HepG2 (cell line): ENCODE results near the gene CIT. TPM values are rescaled to one million over a fixed set of nuclear protein-coding genes. Genes with fewer than 3 reads are reported as not detected.

Source experiments
- ATAC-seq: fragments of 200-7000 bp; cut with Tn5 transposase; 3 replicates; pipeline ENCODE4 v1.9.1; 2020; ENCODE audit warnings: mild to moderate bottlenecking, moderate library complexity
- BruUV-seq: library from RNA; stranded (reverse); fragments of 400-500 nt; replicated peaks from 2 replicates; lab custom pipeline; 2021; lab: Mats Ljungman, UMichigan
- CTCF ChIA-PET: fragments of 300-600 bp; formaldehyde crosslinking; extraction: SDS; loops from one replicate; lab custom pipeline; 2021; ENCODE audit warnings: low total read pairs, inconsistent platforms, low intra/inter-chr PET ratio; lab: Yijun Ruan, JAX
- POLR2A ChIA-PET: fragments of 350-600 bp; sonication (Branson Sonifier 250); formaldehyde crosslinking; loops from one replicate; lab custom pipeline; 2020; ENCODE audit warnings: antibody characterized with exemption, inconsistent platforms; lab: Yijun Ruan, JAX
- DNase-seq: peaks from one replicate; pipeline ENCODE4 v3.0.0-alpha.2; 2015; ENCODE audit warnings: low spot score
- FAIRE-seq: peaks from 3 replicates; lab custom pipeline; 2011; peaks lifted over from hg19 to GRCh38; lab: Jason Lieb, UNC
- H2AFZ ChIP-seq: one replicate; pipeline ENCODE4 v1.6.1; 2011; ENCODE audit warnings: low read length, inconsistent platforms
- H3K27ac ChIP-seq: fragments of 300-600 bp; 3 replicates; pipeline ENCODE4 v1.8.0; 2011; ENCODE audit warnings: mixed run types, mild to moderate bottlenecking, mixed read lengths, low read length, inconsistent platforms; ENCODE audit not compliant: insufficient read depth; ENCODE audit errors: extremely low read length
- H3K27me3 ChIP-seq, 2 experiments: fragments of 200-600 bp in 1 of 2; 2 replicates in 1 of 2; 3 replicates in 1 of 2; pipeline versions ENCODE4 v1.6.0 to v1.8.0; 2011; ENCODE audit warnings: low read length in 2 of 2, mild to moderate bottlenecking in 2 of 2, moderate library complexity in 2 of 2, inconsistent platforms in 1 of 2; ENCODE audit not compliant: insufficient read depth in 2 of 2, control insufficient read depth in 1 of 2
- H3K36me3 ChIP-seq, 2 experiments: fragments of 200-600 bp in 1 of 2; replicated peaks in 1 of 2; 2 replicates in 1 of 2; 3 replicates in 1 of 2; pipeline versions ENCODE4 v1.5.1 to v1.8.0; 2011; ENCODE audit warnings: low read length in 2 of 2, inconsistent platforms in 1 of 2; ENCODE audit not compliant: insufficient read depth in 2 of 2, control insufficient read depth in 1 of 2
- H3K4me1 ChIP-seq: 2 replicates; pipeline ENCODE4 v1.5.1; 2012; ENCODE audit warnings: low read length, inconsistent platforms; ENCODE audit not compliant: insufficient read depth
- H3K4me2 ChIP-seq: 2 replicates; pipeline ENCODE4 v1.6.0; 2011; ENCODE audit warnings: low read depth, low read length, inconsistent platforms
- H3K4me3 ChIP-seq, 3 experiments: fragments of 200-600 bp in 1 of 3; sonication (generic), shearing (Covaris generic) in 1 of 3; replicated peaks in 1 of 3; 2 replicates each; pipeline ENCODE4 v1.5.1; 2011 to 2016; ENCODE audit warnings: low read length in 3 of 3, inconsistent platforms in 2 of 3, low read depth in 2 of 3, mild to moderate bottlenecking in 2 of 3, control low read depth in 1 of 3, mixed read lengths in 1 of 3; ENCODE audit not compliant: insufficient read depth in 1 of 3
- H3K79me2 ChIP-seq: one replicate; pipeline ENCODE4 v1.6.1; 2011; ENCODE audit warnings: low read length, inconsistent platforms; ENCODE audit not compliant: insufficient read depth
- H3K9ac ChIP-seq: 2 replicates; pipeline ENCODE4 v1.6.0; 2011; ENCODE audit warnings: mild to moderate bottlenecking, low read depth, low read length, inconsistent platforms; ENCODE audit not compliant: insufficient read depth
- H3K9me3 ChIP-seq: 2 replicates; pipeline ENCODE4 v1.5.1; 2012; ENCODE audit warnings: mild to moderate bottlenecking, low read length
- H4K20me1 ChIP-seq: 2 replicates; pipeline ENCODE4 v1.6.0; 2011; ENCODE audit warnings: inconsistent platforms, mild to moderate bottlenecking, low read length, moderate library complexity; ENCODE audit not compliant: insufficient read depth
- HDAC6 ChIP-seq: fragments of 200-600 bp; sonication (generic); IDR thresholded peaks from 2 replicates; pipeline ENCODE4 v1.7.0; 2017; ENCODE audit warnings: mild to moderate bottlenecking, antibody characterized with exemption, low read length, low read depth
- KDM1A ChIP-seq: IDR thresholded peaks from 2 replicates; pipeline ENCODE4 v1.6.1; 2016; ENCODE audit warnings: missing compliant biosample characterization
- RBFOX2 ChIP-seq: fragments of 200-400 bp; formaldehyde crosslinking; IDR thresholded peaks from 2 replicates; pipeline ENCODE4 v1.6.1; 2017; ENCODE audit warnings: low read depth, mild to moderate bottlenecking, low read length
- SAFB2 ChIP-seq: sonication (generic); formaldehyde crosslinking; IDR thresholded peaks from 2 replicates; pipeline ENCODE4 v1.5.1; 2020; ENCODE audit warnings: missing genetic modification reagents, low read depth, mild to moderate bottlenecking, borderline replicate concordance
- SETDB1 ChIP-seq: sonication (generic); formaldehyde crosslinking; IDR thresholded peaks from 2 replicates; pipeline ENCODE4 v1.5.1; 2020; ENCODE audit warnings: missing genetic modification reagents, mild to moderate bottlenecking, borderline replicate concordance
- ZFP37 ChIP-seq: sonication (generic); formaldehyde crosslinking; IDR thresholded peaks from 2 replicates; pipeline ENCODE4 v1.4.0; 2020; ENCODE audit warnings: missing genetic modification reagents, borderline replicate concordance
- ZNF441 ChIP-seq: sonication (generic); formaldehyde crosslinking; IDR thresholded peaks from 2 replicates; pipeline ENCODE4 v1.7.0; 2021; ENCODE audit warnings: missing genetic modification reagents, borderline replicate concordance
- ZNF558 ChIP-seq: sonication (generic); formaldehyde crosslinking; IDR thresholded peaks from 2 replicates; pipeline ENCODE4 v1.9.0; 2022; ENCODE audit warnings: mild to moderate bottlenecking, missing genetic modification reagents, borderline replicate concordance
- WGBS: methylation state at CpG from one replicate; pipeline ENCODE4 v1.1.6; 2017; ENCODE audit warnings: low lambda C conversion rate; 5-methylcytosine and 5-hydroxymethylcytosine counted together
- in situ Hi-C: cut with HindIII; loops from 2 replicates; pipeline ENCODE4 v1.10.0; 2017; ENCODE audit warnings: low pct_unique_long_range_greater_than_20kb; ENCODE audit not compliant: extremely low pct_ligation_motif_present
- intact Hi-C: fragments of 100-400 bp; cut with micrococcal nuclease; formaldehyde crosslinking; loops from one replicate; pipeline ENCODE4 v1.10.0; 2022; ENCODE audit not compliant: unreplicated experiment
- polyA plus RNA-seq, 8 experiments: library from polyadenylated mRNA; depleted of rRNA in 3 of 8; stranded (reverse) in 7 of 8; unstranded in 1 of 8; fragments of >200 nt; fragmentation: Illumina TruSeq in 4 of 8; extraction: Trizol in 4 of 8; gene quantifications; 2 replicates each; pipeline versions ENCODE4 v1.2.1 to v1.2.3, GENCODE V29; 2011 to 2016; ENCODE audit warnings: low read depth in 4 of 8, missing spikeins in 1 of 8, mixed read lengths in 1 of 8; ENCODE audit not compliant: insufficient read depth in 1 of 8
- total RNA-seq, 5 experiments: library from RNA; depleted of rRNA; stranded (reverse); fragments of >200 nt; fragmentation: Illumina TruSeq; extraction: Trizol; gene quantifications; 2 replicates each; pipeline ENCODE4 v1.2.3, GENCODE V29; 2016; ENCODE audit warnings: low read depth in 1 of 5
- TF ChIP-seq, protein P1 (sequence below): sonication (generic); formaldehyde crosslinking; IDR thresholded peaks from 2 replicates; pipeline ENCODE4 v1.8.1; 2022; ENCODE audit warnings: mild to moderate bottlenecking, missing genetic modification reagents
- TF ChIP-seq, protein P2 (sequence below): sonication (generic); formaldehyde crosslinking; IDR thresholded peaks from 2 replicates; pipeline ENCODE4 v1.8.0; 2022; ENCODE audit warnings: missing genetic modification reagents, mild to moderate bottlenecking, inconsistent platforms, borderline replicate concordance
- TF ChIP-seq, protein P3 (sequence below): sonication (generic); formaldehyde crosslinking; IDR thresholded peaks from 2 replicates; pipeline ENCODE4 v1.4.0; 2020; ENCODE audit warnings: missing genetic modification reagents, low read depth, mild to moderate bottlenecking, borderline replicate concordance
- TF ChIP-seq, protein P4 (sequence below): sonication (generic); formaldehyde crosslinking; IDR thresholded peaks from 2 replicates; pipeline ENCODE4 v1.4.0; 2020; ENCODE audit warnings: missing genetic modification reagents
- TF ChIP-seq, protein P5 (sequence below): sonication (generic); formaldehyde crosslinking; IDR thresholded peaks from 2 replicates; pipeline ENCODE4 v1.5.1; 2020; ENCODE audit warnings: mild to moderate bottlenecking, missing genetic modification reagents

The CIT gene
- total and polyA plus RNA-seq, 2 of the 13 experiments (the other 11 are each of a cell fraction or from before 2014, with no cell fraction given) = 7.7 to 11.7 TPM

DNA sequence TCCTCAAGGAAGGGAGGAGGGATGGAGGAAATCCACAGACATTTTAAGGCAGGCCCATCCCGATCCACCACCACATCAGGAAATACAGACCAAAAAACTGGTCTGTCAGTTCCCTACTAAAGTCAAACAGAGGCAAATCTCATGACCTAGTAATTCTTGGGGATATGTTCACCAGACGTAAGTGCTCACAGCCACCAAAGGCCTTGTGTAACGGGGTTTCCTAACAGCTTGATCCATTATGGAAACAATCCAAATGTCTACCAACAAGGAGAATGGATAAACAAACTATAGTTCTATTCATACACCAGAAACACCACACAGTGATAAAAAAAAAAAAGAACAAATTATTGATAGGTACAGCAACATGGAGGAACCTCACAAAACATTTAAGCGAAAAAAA, 136.3 kb downstream of the CIT start:
- in situ Hi-C loops (no loop called here), intact Hi-C loops (no loop called here)
- FAIRE-seq (no peak), DNase-seq (no peak), ATAC-seq (no peak)
- CTCF ChIA-PET = no interaction called here
- Histone ChIP-seq H3K36me3 (peaks cover 1 to 26% of the 10 kb centered on the region in 2 experiments; a peak in 3 of 5 replicates), H3K79me2 (no peaks in the 10 kb centered on the region), H4K20me1 (no peaks in the 10 kb centered on the region), H2AFZ (no peak overlapping the region), H3K9me3 (peaks cover 14% of the 10 kb centered on the region), H3K9ac (no peak overlapping the region), H3K4me1 (no peaks in the 10 kb centered on the region), H3K27me3 (no peaks in the 10 kb centered on the region), H3K4me3 (no peak overlapping the region), H3K27ac (no peak overlapping the region), H3K4me2 (no peak overlapping the region)
- WGBS = 99% methylated on average over 4 of the region's 4 CpGs
- POLR2A ChIA-PET = no interaction called here
- no TSS peak for BruUV-seq
- no peak for TF ChIP-seq RBFOX2
- no peak for TF ChIP-seq ZNF441 (CRISPR knock-in tag)
- TF ChIP-seq KDM1A (CRISPR knock-in tag) = no peak
- TF ChIP-seq, protein P1, sequence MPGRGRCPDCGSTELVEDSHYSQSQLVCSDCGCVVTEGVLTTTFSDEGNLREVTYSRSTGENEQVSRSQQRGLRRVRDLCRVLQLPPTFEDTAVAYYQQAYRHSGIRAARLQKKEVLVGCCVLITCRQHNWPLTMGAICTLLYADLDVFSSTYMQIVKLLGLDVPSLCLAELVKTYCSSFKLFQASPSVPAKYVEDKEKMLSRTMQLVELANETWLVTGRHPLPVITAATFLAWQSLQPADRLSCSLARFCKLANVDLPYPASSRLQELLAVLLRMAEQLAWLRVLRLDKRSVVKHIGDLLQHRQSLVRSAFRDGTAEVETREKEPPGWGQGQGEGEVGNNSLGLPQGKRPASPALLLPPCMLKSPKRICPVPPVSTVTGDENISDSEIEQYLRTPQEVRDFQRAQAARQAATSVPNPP (CRISPR knock-in tag) = no peak
- no peak for TF ChIP-seq SETDB1
- TF ChIP-seq, protein P2, sequence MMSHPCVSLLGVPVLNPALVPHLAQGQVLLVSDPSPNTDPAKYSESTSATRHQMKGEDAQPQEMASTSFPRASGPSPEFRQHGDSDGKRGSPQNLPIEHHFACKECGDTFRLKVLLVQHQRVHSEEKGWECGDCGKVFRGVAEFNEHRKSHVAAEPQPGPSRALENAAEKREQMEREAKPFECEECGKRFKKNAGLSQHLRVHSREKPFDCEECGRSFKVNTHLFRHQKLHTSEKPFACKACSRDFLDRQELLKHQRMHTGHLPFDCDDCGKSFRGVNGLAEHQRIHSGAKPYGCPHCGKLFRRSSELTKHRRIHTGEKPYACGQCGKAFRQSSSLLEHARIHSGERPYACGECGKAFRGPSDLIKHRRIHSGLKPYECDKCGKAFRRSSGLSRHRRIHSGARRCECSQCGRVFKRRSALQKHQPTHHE (CRISPR knock-in tag) = no peak
- TF ChIP-seq, protein P3, sequence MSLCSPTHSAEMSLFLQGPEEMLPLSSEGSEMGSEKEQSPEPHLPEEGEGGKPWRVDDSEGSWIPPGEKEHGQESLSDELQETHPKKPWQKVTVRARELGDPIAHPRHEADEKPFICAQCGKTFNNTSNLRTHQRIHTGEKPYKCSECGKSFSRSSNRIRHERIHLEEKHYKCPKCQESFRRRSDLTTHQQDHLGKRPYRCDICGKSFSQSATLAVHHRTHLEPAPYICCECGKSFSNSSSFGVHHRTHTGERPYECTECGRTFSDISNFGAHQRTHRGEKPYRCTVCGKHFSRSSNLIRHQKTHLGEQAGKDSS (CRISPR knock-in tag) = no peak
- TF ChIP-seq, protein P4, sequence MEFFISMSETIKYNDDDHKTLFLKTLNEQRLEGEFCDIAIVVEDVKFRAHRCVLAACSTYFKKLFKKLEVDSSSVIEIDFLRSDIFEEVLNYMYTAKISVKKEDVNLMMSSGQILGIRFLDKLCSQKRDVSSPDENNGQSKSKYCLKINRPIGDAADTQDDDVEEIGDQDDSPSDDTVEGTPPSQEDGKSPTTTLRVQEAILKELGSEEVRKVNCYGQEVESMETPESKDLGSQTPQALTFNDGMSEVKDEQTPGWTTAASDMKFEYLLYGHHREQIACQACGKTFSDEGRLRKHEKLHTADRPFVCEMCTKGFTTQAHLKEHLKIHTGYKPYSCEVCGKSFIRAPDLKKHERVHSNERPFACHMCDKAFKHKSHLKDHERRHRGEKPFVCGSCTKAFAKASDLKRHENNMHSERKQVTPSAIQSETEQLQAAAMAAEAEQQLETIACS (CRISPR knock-in tag) = no peak
- TF ChIP-seq, protein P5, sequence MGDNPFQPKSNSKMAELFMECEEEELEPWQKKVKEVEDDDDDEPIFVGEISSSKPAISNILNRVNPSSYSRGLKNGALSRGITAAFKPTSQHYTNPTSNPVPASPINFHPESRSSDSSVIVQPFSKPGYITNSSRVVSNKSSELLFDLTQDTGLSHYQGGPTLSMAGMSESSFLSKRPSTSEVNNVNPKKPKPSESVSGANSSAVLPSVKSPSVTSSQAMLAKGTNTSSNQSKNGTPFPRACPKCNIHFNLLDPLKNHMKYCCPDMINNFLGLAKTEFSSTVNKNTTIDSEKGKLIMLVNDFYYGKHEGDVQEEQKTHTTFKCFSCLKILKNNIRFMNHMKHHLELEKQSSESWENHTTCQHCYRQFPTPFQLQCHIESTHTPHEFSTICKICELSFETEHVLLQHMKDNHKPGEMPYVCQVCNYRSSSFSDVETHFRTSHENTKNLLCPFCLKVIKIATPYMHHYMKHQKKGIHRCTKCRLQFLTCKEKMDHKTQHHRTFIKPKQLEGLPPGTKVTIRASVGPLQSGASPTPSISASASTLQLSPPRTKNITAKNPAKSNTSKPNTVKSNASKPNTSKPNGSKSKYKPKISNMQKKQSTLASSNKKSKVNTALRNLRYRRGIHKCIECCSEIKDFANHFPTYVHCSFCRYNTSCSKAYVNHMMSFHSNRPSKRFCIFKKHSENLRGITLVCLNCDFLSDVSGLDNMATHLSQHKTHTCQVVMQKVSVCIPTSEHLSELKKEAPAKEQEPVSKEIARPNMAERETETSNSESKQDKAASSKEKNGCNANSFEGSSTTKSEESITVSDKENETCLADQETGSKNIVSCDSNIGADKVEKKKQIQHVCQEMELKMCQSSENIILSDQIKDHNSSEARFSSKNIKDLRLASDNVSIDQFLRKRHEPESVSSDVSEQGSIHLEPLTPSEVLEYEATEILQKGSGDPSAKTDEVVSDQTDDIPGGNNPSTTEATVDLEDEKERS (CRISPR knock-in tag) = no peak
- TF ChIP-seq ZFP37 (CRISPR knock-in tag) = no peak
- TF ChIP-seq HDAC6 = no peak
- no peak for TF ChIP-seq SAFB2 (CRISPR knock-in tag)
- TF ChIP-seq ZNF558 (CRISPR knock-in tag) = no peak
